Chondrocyte (in vitro differentiated cells): ENCODE data around the gene SPSB2. TPM values are rescaled to one million over a fixed set of nuclear protein-coding genes. Genes with fewer than 3 reads are reported as not detected.

ENCODE experiments used
- DNase-seq: peaks from one replicate; pipeline ENCODE4 v3.0.0; 2021; ENCODE audit warnings: mixed read lengths, low spot score
- H3K27ac Mint-ChIP-seq: one replicate; pipeline ENCODE4 v1.8.0; 2021; ENCODE audit warnings: mild to moderate bottlenecking, moderate library complexity, mixed read lengths; ENCODE audit not compliant: unreplicated experiment
- H3K27me3 Mint-ChIP-seq: 2 replicates; pipeline ENCODE4 v1.8.0; 2021; ENCODE audit warnings: low read depth, mixed read lengths
- H3K36me3 Mint-ChIP-seq: 2 replicates; pipeline ENCODE4 v1.8.0; 2021; ENCODE audit warnings: low read depth, mixed read lengths
- H3K4me1 Mint-ChIP-seq: 2 replicates; pipeline ENCODE4 v1.8.0; 2021; ENCODE audit warnings: low read depth, mild to moderate bottlenecking, mixed read lengths
- H3K4me3 Mint-ChIP-seq: one replicate; pipeline ENCODE4 v1.8.0; 2021; ENCODE audit warnings: mild to moderate bottlenecking, moderate library complexity, mixed read lengths; ENCODE audit not compliant: unreplicated experiment
- H3K9me3 Mint-ChIP-seq: 2 replicates; pipeline ENCODE4 v1.8.0; 2021; ENCODE audit warnings: low read depth, mixed read lengths
- CTCF ChIP-seq: fragments of 200-600 bp; sonication (generic); IDR thresholded peaks from 2 replicates; pipeline ENCODE4 v1.5.0; 2021; ENCODE audit warnings: antibody characterized with exemption, mild to moderate bottlenecking, moderate library complexity
- total RNA-seq: library from RNA; stranded (reverse); gene quantifications from 3 replicates; pipeline ENCODE4 v1.2.1, GENCODE V29; 2021

Gene SPSB2
- total RNA-seq, 1 donor from 2014 or later, result 7.6 TPM

GRCh38 chr12:6827982-6828780 lies 44.9 kb downstream of the SPSB2 start, which contains the start of gene P3H3:
TSS of gene P3H3 (plus strand) at chr12:6828407. CDS start at chr12:6828441, 34 bp downstream.
- peak; percentile 66 for DNase-seq
- Mint-ChIP-seq H3K27ac (peak within 1 kb of the TSS; percentile 97), H3K36me3 (peaks cover 8% of the 10 kb centered on the region), H3K4me1 (peaks cover 38% of the 10 kb centered on the region), H3K4me3 (peak within 1 kb of the TSS; percentile 96), H3K9me3 (no peaks in the 10 kb centered on the region), H3K27me3 (no peaks in the 10 kb centered on the region)
- peak; percentile 25 for TF ChIP-seq CTCF

GRCh38 chr12:6827437-6827911 lies 45.6 kb downstream of the SPSB2 start:
- Mint-ChIP-seq H3K9me3 (no peaks in the 10 kb centered on the region), H3K4me3 (peak overlapping the region; percentile 64), H3K27ac (peak overlapping the region; percentile 78), H3K27me3 (no peaks in the 10 kb centered on the region), H3K4me1 (peaks cover 43% of the 10 kb centered on the region), H3K36me3 (peaks cover 8% of the 10 kb centered on the region)
- TF ChIP-seq CTCF, result no peak
- no peak for DNase-seq

DNA sequence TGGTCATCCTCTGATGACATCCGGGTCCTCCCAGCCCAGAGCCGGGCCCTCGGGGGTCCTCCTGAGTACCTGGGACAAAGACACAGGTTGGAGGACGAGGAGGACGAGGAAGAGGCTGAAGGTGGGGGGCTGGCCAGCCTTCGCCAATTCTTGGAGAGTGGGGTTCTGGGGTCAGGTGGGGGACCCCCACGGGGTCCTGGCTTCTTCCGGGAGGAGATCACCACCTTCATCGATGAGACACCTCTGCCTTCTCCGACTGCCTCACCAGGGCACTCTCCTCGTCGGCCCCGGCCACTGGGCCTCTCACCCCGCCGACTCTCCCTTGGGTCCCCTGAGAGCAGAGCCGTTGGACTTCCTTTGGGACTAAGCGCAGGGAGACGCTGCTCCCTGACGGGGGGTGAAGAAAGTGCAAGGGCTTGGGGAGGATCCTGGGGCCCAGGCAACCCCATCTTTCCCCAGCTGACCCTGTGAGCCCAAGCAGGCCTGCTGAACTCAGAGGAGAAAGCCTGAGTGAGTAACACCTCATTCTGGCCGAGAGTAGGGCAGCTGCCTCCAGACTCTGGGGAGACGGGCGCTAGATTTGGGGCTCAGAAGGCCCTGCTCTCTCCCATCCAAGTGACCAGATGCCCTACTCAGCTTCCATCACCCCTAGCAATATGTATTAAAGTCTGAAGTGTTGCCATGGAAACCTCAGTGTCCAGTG lies 46.2 kb downstream of the SPSB2 start:
- Mint-ChIP-seq H3K9me3 (no peaks in the 10 kb centered on the region), H3K27me3 (no peaks in the 10 kb centered on the region), H3K36me3 (peaks cover 8% of the 10 kb centered on the region), H3K4me1 (peaks cover 49% of the 10 kb centered on the region), H3K27ac (peak overlapping the region; percentile 78), H3K4me3 (peak overlapping the region; percentile 64)
- TF ChIP-seq CTCF, result no peak
- no peak for DNase-seq

DNA sequence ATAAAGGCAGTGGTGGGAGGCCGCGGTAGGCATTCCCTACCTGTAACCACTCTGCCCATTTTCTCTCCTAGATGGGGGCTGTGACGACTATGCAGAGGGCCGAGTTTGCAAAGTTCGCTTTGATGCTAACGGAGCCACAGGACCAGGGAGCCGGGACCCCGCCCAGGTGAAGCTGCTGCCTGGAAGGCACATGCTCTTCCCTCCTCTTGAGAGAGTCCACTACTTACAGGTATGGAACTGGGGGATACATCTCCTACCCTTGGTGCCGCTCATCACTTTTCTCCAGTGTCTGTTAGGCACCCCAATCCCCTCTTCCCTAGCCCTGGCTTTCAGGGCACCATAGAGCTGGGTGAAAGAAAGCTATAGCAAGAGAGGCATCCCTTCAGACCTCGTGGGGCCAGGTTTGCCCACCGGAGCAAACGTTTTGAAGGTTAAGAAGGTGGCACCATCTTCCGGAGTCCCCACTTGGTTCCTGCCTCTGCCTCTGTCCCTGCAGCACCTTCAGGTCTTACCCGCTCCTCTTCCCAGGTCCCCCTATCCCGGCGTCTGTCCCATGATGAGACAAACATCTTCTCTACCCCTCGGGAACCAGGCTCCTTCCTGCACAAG lies 46.9 kb downstream of the SPSB2 start:
- no peak for TF ChIP-seq CTCF
- Mint-ChIP-seq H3K27ac (no peak overlapping the region), H3K27me3 (no peaks in the 10 kb centered on the region), H3K9me3 (no peaks in the 10 kb centered on the region), H3K4me3 (no peak overlapping the region), H3K4me1 (peaks cover 52% of the 10 kb centered on the region), H3K36me3 (peaks cover 2% of the 10 kb centered on the region)
- no peak for DNase-seq
